IMR-90 (cell line): ENCODE measurements around the gene FLCN. TPM values are rescaled to one million over a fixed set of nuclear protein-coding genes. Genes with fewer than 3 reads are reported as not detected.

Source experiments
- ATAC-seq: fragments of 200-7000 bp; cut with Tn5 transposase; 2 replicates; pipeline ENCODE4 v1.9.1; 2020; ENCODE audit warnings: low read depth, mild to moderate bottlenecking, moderate library complexity
- BruUV-seq: library from RNA; stranded (reverse); fragments of 400-500 nt; replicated peaks from 2 replicates; lab custom pipeline; 2021; lab: Mats Ljungman, UMichigan
- CTCF ChIA-PET: fragments of 300-600 bp; formaldehyde crosslinking; extraction: SDS; loops from one replicate; lab custom pipeline; 2021; ENCODE audit warnings: antibody characterized with exemption; lab: Yijun Ruan, JAX
- POLR2A ChIA-PET: fragments of 300-600 bp; sonication (Branson Sonifier 250); formaldehyde crosslinking; loops from one replicate; lab custom pipeline; 2022; ENCODE audit warnings: antibody characterized with exemption; ENCODE audit not compliant: unreplicated experiment; lab: Charles Lee
- DNase-seq: peaks from one replicate; pipeline ENCODE4 v3.0.0; 2013
- H2AFZ ChIP-seq: replicated peaks from 2 replicates; pipeline ENCODE3; 2013; ENCODE audit warnings: low read length, mild to moderate bottlenecking; ENCODE audit not compliant: poor library complexity
- H2AK5ac ChIP-seq: 2 replicates; pipeline ENCODE4 v1.6.1; 2013; ENCODE audit warnings: low read depth, low read length, inconsistent platforms
- H2AK9ac ChIP-seq: replicated peaks from 2 replicates; pipeline ENCODE3; 2013; ENCODE audit warnings: mild to moderate bottlenecking, low read depth, low read length, moderate library complexity; ENCODE audit not compliant: poor library complexity
- H2BK120ac ChIP-seq: 2 replicates; pipeline ENCODE4 v1.6.1; 2013; ENCODE audit warnings: low read depth, low read length, inconsistent platforms
- H2BK15ac ChIP-seq: 3 replicates; pipeline ENCODE4 v1.6.1; 2013; ENCODE audit warnings: low read depth, low read length, inconsistent platforms
- H2BK20ac ChIP-seq: 2 replicates; pipeline ENCODE4 v1.6.1; 2013; ENCODE audit warnings: low read depth, mild to moderate bottlenecking, inconsistent platforms, low read length, moderate library complexity
- H2BK5ac ChIP-seq: 2 replicates; pipeline ENCODE4 v1.6.1; 2013; ENCODE audit warnings: mild to moderate bottlenecking, low read depth, low read length, inconsistent platforms; ENCODE audit not compliant: poor library complexity, severe bottlenecking
- H3K14ac ChIP-seq: replicated peaks from 2 replicates; pipeline ENCODE4 v1.6.1; 2013; ENCODE audit warnings: low read depth, low read length, inconsistent platforms
- H3K18ac ChIP-seq: 2 replicates; pipeline ENCODE4 v1.6.1; 2013; ENCODE audit warnings: low read depth, low read length, control low read depth
- H3K23ac ChIP-seq: 2 replicates; pipeline ENCODE4 v1.6.1; 2013; ENCODE audit warnings: low read depth, low read length, inconsistent platforms
- H3K27ac ChIP-seq: 2 replicates; pipeline ENCODE4 v1.5.1; 2013; ENCODE audit warnings: mild to moderate bottlenecking, control low read depth, low read length; ENCODE audit not compliant: insufficient read depth
- H3K27me3 ChIP-seq: 2 replicates; pipeline ENCODE4 v1.6.1; 2013; ENCODE audit warnings: low read length; ENCODE audit not compliant: control insufficient read depth, insufficient read depth
- H3K36me3 ChIP-seq: 2 replicates; pipeline ENCODE4 v1.6.1; 2013; ENCODE audit warnings: low read length, mixed read lengths; ENCODE audit not compliant: control insufficient read depth, insufficient read depth
- H3K4ac ChIP-seq: 2 replicates; pipeline ENCODE4 v1.6.1; 2013; ENCODE audit warnings: low read depth, low read length, inconsistent platforms
- H3K4me1 ChIP-seq: 2 replicates; pipeline ENCODE4 v1.6.1; 2013; ENCODE audit warnings: low read length, mixed read lengths; ENCODE audit not compliant: control insufficient read depth, insufficient read depth
- H3K4me2 ChIP-seq: 2 replicates; pipeline ENCODE4 v1.6.1; 2013; ENCODE audit warnings: low read depth, mild to moderate bottlenecking, control low read depth, low read length, moderate library complexity
- H3K4me3 ChIP-seq: 2 replicates; pipeline ENCODE4 v1.5.1; 2013; ENCODE audit warnings: low read depth, mild to moderate bottlenecking, control low read depth, low read length, moderate library complexity; ENCODE audit not compliant: insufficient read depth
- H3K56ac ChIP-seq: 2 replicates; pipeline ENCODE4 v1.6.1; 2013; ENCODE audit warnings: low read length, inconsistent platforms; ENCODE audit not compliant: insufficient read depth; ENCODE audit errors: extremely low read depth
- H3K79me1 ChIP-seq, 2 experiments: 2 replicates each; pipeline ENCODE4 v1.6.1; 2013; ENCODE audit warnings: low read length in 2 of 2, inconsistent platforms in 1 of 2, low read depth in 1 of 2
- H3K9ac ChIP-seq: 2 replicates; pipeline ENCODE4 v1.6.1; 2013; ENCODE audit warnings: low read depth, low read length, control low read depth
- H3K9me1 ChIP-seq: 2 replicates; pipeline ENCODE4 v1.6.1; 2013; ENCODE audit warnings: low read length, inconsistent platforms; ENCODE audit not compliant: insufficient read depth
- H3K9me3 ChIP-seq: 2 replicates; pipeline ENCODE4 v1.6.1; 2013; ENCODE audit warnings: low read length; ENCODE audit not compliant: control insufficient read depth, insufficient read depth
- H4K20me1 ChIP-seq: 2 replicates; pipeline ENCODE4 v1.6.1; 2013; ENCODE audit warnings: low read length, inconsistent platforms; ENCODE audit not compliant: insufficient read depth
- H4K5ac ChIP-seq: 2 replicates; pipeline ENCODE4 v1.6.1; 2013; ENCODE audit warnings: mild to moderate bottlenecking, low read depth, low read length, control low read depth
- H4K8ac ChIP-seq, 2 experiments: 2 replicates each; pipeline ENCODE4 v1.6.1; 2013; ENCODE audit warnings: low read depth in 2 of 2, low read length in 2 of 2, control low read depth in 1 of 2, inconsistent platforms in 1 of 2
- H4K91ac ChIP-seq: 2 replicates; pipeline ENCODE4 v1.6.1; 2013; ENCODE audit warnings: low read depth, low read length, inconsistent platforms; ENCODE audit not compliant: insufficient read depth
- BHLHE40 ChIP-seq: fragments of 150-350 bp; IDR thresholded peaks from 2 replicates; pipeline ENCODE4 v1.6.1; 2016; ENCODE audit warnings: mild to moderate bottlenecking, low read depth, low read length
- CHD1 ChIP-seq: IDR thresholded peaks from 2 replicates; pipeline ENCODE4 v1.6.1; 2012; ENCODE audit warnings: low read depth, low read length, improper control_type of control experiment
- FOS ChIP-seq: fragments of 150-350 bp; IDR thresholded peaks from 2 replicates; pipeline ENCODE4 v1.6.1; 2016; ENCODE audit warnings: low read depth, low read length
- MAFK ChIP-seq: IDR thresholded peaks from 2 replicates; pipeline ENCODE4 v1.6.1; 2012; ENCODE audit warnings: low read depth, low read length, improper control_type of control experiment
- MAZ ChIP-seq: IDR thresholded peaks from 2 replicates; pipeline ENCODE4 v1.6.1; 2012; ENCODE audit warnings: low read depth, mild to moderate bottlenecking, low read length, improper control_type of control experiment, moderate library complexity, borderline replicate concordance
- NFE2L2 ChIP-seq: fragments of 150-350 bp; IDR thresholded peaks from 2 replicates; pipeline ENCODE4 v1.6.1; 2016; ENCODE audit warnings: low read depth, mild to moderate bottlenecking, low read length
- RAD21 ChIP-seq: IDR thresholded peaks from 2 replicates; pipeline ENCODE4 v1.6.1; 2012; ENCODE audit warnings: low read length, improper control_type of control experiment
- RCOR1 ChIP-seq: IDR thresholded peaks from 2 replicates; pipeline ENCODE4 v1.6.1; 2012; ENCODE audit warnings: mild to moderate bottlenecking, low read length, improper control_type of control experiment; ENCODE audit not compliant: insufficient replicate concordance
- RFX5 ChIP-seq: IDR thresholded peaks from 2 replicates; pipeline ENCODE4 v1.8.0; 2012; ENCODE audit warnings: low read depth, mild to moderate bottlenecking, low read length, moderate library complexity
- WGBS, 2 experiments: methylation state at CpG; one replicate each; pipeline versions ENCODE4 v1.1.5 to v1.1.7; 2013; ENCODE audit warnings: missing lambda C conversion rate in 2 of 2; ENCODE audit not compliant: insufficient read length in 1 of 2; ENCODE audit errors: extremely low coverage in 2 of 2; 5-methylcytosine and 5-hydroxymethylcytosine counted together
- dilution Hi-C: fragments of 300-500 bp; cut with HindIII; formaldehyde crosslinking; loops from one replicate; pipeline ENCODE4 v1.14.3; 2018; ENCODE audit warnings: low sequenced_read_pairs; ENCODE audit not compliant: unreplicated experiment
- in situ Hi-C: fragments of 300-500 bp; cut with MboI; formaldehyde crosslinking; loops from 3 replicates; pipeline ENCODE4 v1.14.3; 2019; ENCODE audit warnings: low sequenced_read_pairs, inconsistent platforms, mixed read lengths
- intact Hi-C: fragments of 100-400 bp; cut with micrococcal nuclease; formaldehyde crosslinking; loops from 2 replicates; pipeline ENCODE4 v1.10.0; 2022
- polyA plus RNA-seq, 3 experiments: library from polyadenylated mRNA; depleted of rRNA; stranded (reverse); fragments of >200 nt; gene quantifications; 2 replicates each; pipeline ENCODE4 v1.2.3, GENCODE V29; 2012; ENCODE audit warnings: low replicate concordance in 1 of 3
- total RNA-seq: library from RNA; depleted of rRNA; stranded (reverse); fragments of >200 nt; gene quantifications from 2 replicates; pipeline ENCODE4 v1.2.3, GENCODE V29; 2012
- TF ChIP-seq, protein P1 (sequence below): fragments of 150-350 bp; IDR thresholded peaks from 2 replicates; pipeline ENCODE4 v1.6.1; 2017; ENCODE audit warnings: mild to moderate bottlenecking, antibody characterized with exemption, low read length, low read depth

The FLCN gene
- total and polyA plus RNA-seq, 2 of the 4 experiments (the other 2 are of a cell fraction) = 16.8 to 24.8 TPM

DNA sequence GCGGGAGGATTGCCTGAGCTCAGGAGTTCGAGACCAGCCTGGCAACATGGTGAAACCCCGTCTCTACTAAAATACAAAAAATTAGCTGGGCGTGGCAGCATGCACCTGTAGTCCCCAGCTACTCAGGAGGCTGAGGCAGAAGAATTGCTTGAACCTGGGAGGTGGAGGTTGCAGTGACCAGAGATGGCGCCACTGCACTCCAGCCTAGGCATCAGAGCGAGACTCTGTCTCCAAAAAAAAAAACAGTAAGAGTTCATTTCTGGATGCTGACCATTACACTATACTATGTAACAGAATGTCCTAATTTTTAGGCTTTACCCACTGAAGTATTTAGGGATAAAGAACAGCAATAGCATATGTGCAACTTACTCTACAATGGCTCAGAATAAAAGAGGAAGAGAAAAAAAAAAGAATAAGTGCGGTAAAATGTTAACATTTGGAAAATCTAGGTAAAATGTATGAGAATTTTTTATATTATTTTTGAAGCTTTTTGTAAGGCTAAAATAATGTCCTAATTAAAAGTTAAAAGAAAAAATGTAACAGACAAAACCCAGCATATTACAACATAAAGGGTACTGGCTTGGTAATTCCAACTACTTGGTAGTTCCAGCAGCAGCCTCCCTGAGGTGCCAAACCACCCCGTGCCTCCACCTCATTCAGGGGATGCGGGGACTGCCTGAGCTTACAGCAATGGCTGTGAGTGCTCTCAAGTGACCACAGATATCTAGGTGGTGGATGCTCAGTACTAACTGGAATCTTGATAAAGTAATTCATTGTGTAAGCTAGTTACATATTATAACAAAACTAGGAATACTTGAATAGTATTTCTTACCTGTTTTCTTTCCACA is 33.2 kb upstream of the FLCN start:
- Histone ChIP-seq H2AK5ac (no peak overlapping the region), H2AK9ac (no peak overlapping the region), H3K9ac (no peak overlapping the region), H4K91ac (no peak overlapping the region), H2BK15ac (no peak overlapping the region), H3K14ac (no peak overlapping the region), H4K5ac (no peak overlapping the region), H3K79me1 (peaks cover 16 to 29% of the 10 kb centered on the region in 2 experiments; a peak in 3 of 4 replicates), H2BK20ac (no peak overlapping the region), H4K20me1 (peaks cover 8% of the 10 kb centered on the region; the same call in 1 of the 2 replicates), H3K18ac (no peak overlapping the region), H3K56ac (no peak overlapping the region), H3K36me3 (peaks cover 47% of the 10 kb centered on the region), H3K4me3 (no peak overlapping the region), H3K9me1 (no peaks in the 10 kb centered on the region), H3K4me2 (no peak overlapping the region), H3K9me3 (no peaks in the 10 kb centered on the region), H2BK5ac (no peak overlapping the region), H3K27me3 (no peaks in the 10 kb centered on the region), H2BK120ac (no peak overlapping the region), H3K23ac (no peak overlapping the region), H3K4me1 (no peaks in the 10 kb centered on the region), H4K8ac (no peak overlapping the region), H3K4ac (no peak overlapping the region), H3K27ac (no peak overlapping the region), H2AFZ (no peak overlapping the region)
- TF ChIP-seq BHLHE40 (no peak), RAD21 (no peak), NFE2L2 (no peak), RCOR1 (no peak), RFX5 (no peak), MAZ (no peak), FOS (no peak), MAFK (no peak), CHD1 (no peak)
- TF ChIP-seq, protein P1, sequence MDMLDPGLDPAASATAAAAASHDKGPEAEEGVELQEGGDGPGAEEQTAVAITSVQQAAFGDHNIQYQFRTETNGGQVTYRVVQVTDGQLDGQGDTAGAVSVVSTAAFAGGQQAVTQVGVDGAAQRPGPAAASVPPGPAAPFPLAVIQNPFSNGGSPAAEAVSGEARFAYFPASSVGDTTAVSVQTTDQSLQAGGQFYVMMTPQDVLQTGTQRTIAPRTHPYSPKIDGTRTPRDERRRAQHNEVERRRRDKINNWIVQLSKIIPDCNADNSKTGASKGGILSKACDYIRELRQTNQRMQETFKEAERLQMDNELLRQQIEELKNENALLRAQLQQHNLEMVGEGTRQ = no peak
- in situ Hi-C loops = no loop called here
- BruUV-seq = no TSS peak
- 100% methylated on average over 1 of the region's 9 CpGs for WGBS, 2 experiments
- DNase-seq = no peak
- POLR2A ChIA-PET = no interaction called here
- intact Hi-C loops = no loop called here
- ATAC-seq = no peak
- CTCF ChIA-PET = interaction anchor here (1.0 kb wide), 1 partner anchor 14 kb away, joined by 4 read pairs; no protein-coding TSS in a partner anchor
- dilution Hi-C loops = no loop called here
